ENCODE data around the gene RAX2.

GRCh38 chr19:3760871-3761361, 11.1 kb downstream of the RAX2 start:
- TF ChIP-seq EZH2phosphoT487 (IDR thresholded peaks at IDR 0.05; ENCODE audit: borderline replicate concordance) (no peak), CTCF (conservative IDR thresholded peaks at IDR 0.05; ENCODE audit: low read length) (no peak)

Measured in Loucy (cell line).